Smooth muscle cell (in vitro differentiated cells): ENCODE data around the gene PTPRC. TPM values are rescaled to one million over a fixed set of nuclear protein-coding genes. Genes with fewer than 3 reads are reported as not detected.

Experiments
- DNase-seq: peaks from one replicate; lab custom pipeline; 2025; ENCODE audit not compliant: unreplicated experiment; lab: John Stamatoyannopoulos, UW
- H2AFZ ChIP-seq: fragments of 200-600 bp; sonication (generic); 2 replicates; pipeline ENCODE4 v1.6.0; 2016; ENCODE audit warnings: antibody characterized with exemption, low read depth, mild to moderate bottlenecking
- H3F3A ChIP-seq: fragments of 200-600 bp; sonication (generic); 2 replicates; pipeline ENCODE4 v1.6.0; 2017; ENCODE audit warnings: antibody characterized with exemption, low read depth
- H3K27ac ChIP-seq: fragments of 200-600 bp; sonication (generic); 2 replicates; pipeline ENCODE4 v1.5.1; 2016; ENCODE audit warnings: low read depth, mild to moderate bottlenecking
- H3K27me3 ChIP-seq: fragments of 200-600 bp; sonication (generic); 2 replicates; pipeline ENCODE4 v1.6.1; 2016; ENCODE audit warnings: low read depth, mild to moderate bottlenecking
- H3K36me3 ChIP-seq: fragments of 200-600 bp; sonication (generic); 2 replicates; pipeline ENCODE4 v1.5.1; 2016; ENCODE audit warnings: low read depth
- H3K4me1 ChIP-seq: fragments of 200-600 bp; sonication (generic); 2 replicates; pipeline ENCODE4 v1.5.1; 2016; ENCODE audit warnings: low read depth
- H3K4me2 ChIP-seq: fragments of 200-600 bp; sonication (generic); 2 replicates; pipeline ENCODE4 v1.6.0; 2016; ENCODE audit warnings: mild to moderate bottlenecking
- H3K4me3 ChIP-seq: fragments of 200-600 bp; sonication (generic); 2 replicates; pipeline ENCODE4 v1.5.1; 2016; ENCODE audit warnings: mild to moderate bottlenecking
- H3K79me2 ChIP-seq: fragments of 200-600 bp; sonication (generic); 2 replicates; pipeline ENCODE4 v1.6.0; 2016; ENCODE audit warnings: low read depth, mild to moderate bottlenecking
- H3K9ac ChIP-seq: fragments of 200-600 bp; sonication (generic); 2 replicates; pipeline ENCODE4 v1.6.0; 2016; ENCODE audit warnings: low read depth
- H3K9me3 ChIP-seq: fragments of 200-600 bp; sonication (generic); replicated peaks from 2 replicates; pipeline ENCODE4 v1.5.1; 2016; ENCODE audit warnings: low read depth
- H4K20me1 ChIP-seq: fragments of 200-600 bp; sonication (generic); 2 replicates; pipeline ENCODE4 v1.6.0; 2016; ENCODE audit warnings: low read depth
- WGBS: methylation state at CpG from one replicate; pipeline ENCODE4 v1.1.7; 2016; ENCODE audit warnings: low lambda C conversion rate; 5-methylcytosine and 5-hydroxymethylcytosine counted together
- polyA plus RNA-seq: library from polyadenylated mRNA; unstranded; fragments of >200 nt; fragmentation: Nextera tagmentation; extraction: Ambion mirVana; gene quantifications from 2 replicates; pipeline ENCODE4 v1.2.1, GENCODE V29; 2016
- total RNA-seq: library from RNA; depleted of rRNA; stranded (reverse); fragments of >200 nt; gene quantifications from 2 replicates; pipeline ENCODE4 v1.2.3, GENCODE V29; 2014
- TF ChIP-seq, protein P1 (sequence below): fragments of 200-600 bp; sonication (generic); IDR thresholded peaks from 2 replicates; pipeline ENCODE4 v1.5.1; 2017; ENCODE audit warnings: borderline replicate concordance, mild to moderate bottlenecking, antibody characterized with exemption; ENCODE audit not compliant: insufficient read depth, poor library complexity, severe bottlenecking

The PTPRC gene
- total and polyA plus RNA-seq, 2 experiments from 2014 or later: 0.04 TPM; not detected in 1

DNA sequence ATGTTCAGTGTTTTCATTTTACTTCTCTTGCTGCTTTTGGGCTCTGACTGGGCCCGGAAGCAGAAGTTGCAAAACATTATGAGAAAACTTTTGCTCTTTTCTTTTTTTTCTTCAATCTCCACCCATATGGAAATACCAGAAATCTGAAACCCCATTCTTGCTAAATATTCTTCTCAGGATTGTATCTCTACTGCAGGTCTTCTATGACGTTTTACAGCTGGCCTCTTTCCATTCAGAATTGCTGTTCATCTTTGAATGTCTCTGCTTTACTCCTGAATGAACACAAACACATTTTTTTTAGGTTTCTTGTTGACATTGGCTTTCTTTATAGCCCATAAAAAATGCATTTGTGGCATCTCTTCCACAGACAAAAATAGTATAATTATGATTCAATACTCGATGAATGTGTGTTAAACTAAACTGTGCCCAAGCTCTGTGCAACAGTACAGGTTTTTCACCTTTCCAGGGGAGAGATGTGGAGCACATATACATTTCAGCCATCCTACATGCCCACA lies 18.8 kb downstream of the PTPRC start:
- WGBS: 34% methylated on average over 3 of the region's 3 CpGs
- Histone ChIP-seq H3F3A (no peaks in the 10 kb centered on the region), H3K4me1 (peaks cover 15% of the 10 kb centered on the region), H3K36me3 (no peaks in the 10 kb centered on the region), H3K9me3 (no peaks in the 10 kb centered on the region), H3K27me3 (no peaks in the 10 kb centered on the region), H3K9ac (peak overlapping the region; percentile 61), H3K27ac (peak overlapping the region; percentile 87), H2AFZ (peak overlapping the region; percentile 17), H3K4me3 (no peak overlapping the region), H4K20me1 (no peaks in the 10 kb centered on the region), H3K4me2 (peak overlapping the region; percentile 73), H3K79me2 (no peaks in the 10 kb centered on the region)
- TF ChIP-seq, protein P1, sequence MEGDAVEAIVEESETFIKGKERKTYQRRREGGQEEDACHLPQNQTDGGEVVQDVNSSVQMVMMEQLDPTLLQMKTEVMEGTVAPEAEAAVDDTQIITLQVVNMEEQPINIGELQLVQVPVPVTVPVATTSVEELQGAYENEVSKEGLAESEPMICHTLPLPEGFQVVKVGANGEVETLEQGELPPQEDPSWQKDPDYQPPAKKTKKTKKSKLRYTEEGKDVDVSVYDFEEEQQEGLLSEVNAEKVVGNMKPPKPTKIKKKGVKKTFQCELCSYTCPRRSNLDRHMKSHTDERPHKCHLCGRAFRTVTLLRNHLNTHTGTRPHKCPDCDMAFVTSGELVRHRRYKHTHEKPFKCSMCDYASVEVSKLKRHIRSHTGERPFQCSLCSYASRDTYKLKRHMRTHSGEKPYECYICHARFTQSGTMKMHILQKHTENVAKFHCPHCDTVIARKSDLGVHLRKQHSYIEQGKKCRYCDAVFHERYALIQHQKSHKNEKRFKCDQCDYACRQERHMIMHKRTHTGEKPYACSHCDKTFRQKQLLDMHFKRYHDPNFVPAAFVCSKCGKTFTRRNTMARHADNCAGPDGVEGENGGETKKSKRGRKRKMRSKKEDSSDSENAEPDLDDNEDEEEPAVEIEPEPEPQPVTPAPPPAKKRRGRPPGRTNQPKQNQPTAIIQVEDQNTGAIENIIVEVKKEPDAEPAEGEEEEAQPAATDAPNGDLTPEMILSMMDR: no peak
- DNase-seq: no peak

DNA sequence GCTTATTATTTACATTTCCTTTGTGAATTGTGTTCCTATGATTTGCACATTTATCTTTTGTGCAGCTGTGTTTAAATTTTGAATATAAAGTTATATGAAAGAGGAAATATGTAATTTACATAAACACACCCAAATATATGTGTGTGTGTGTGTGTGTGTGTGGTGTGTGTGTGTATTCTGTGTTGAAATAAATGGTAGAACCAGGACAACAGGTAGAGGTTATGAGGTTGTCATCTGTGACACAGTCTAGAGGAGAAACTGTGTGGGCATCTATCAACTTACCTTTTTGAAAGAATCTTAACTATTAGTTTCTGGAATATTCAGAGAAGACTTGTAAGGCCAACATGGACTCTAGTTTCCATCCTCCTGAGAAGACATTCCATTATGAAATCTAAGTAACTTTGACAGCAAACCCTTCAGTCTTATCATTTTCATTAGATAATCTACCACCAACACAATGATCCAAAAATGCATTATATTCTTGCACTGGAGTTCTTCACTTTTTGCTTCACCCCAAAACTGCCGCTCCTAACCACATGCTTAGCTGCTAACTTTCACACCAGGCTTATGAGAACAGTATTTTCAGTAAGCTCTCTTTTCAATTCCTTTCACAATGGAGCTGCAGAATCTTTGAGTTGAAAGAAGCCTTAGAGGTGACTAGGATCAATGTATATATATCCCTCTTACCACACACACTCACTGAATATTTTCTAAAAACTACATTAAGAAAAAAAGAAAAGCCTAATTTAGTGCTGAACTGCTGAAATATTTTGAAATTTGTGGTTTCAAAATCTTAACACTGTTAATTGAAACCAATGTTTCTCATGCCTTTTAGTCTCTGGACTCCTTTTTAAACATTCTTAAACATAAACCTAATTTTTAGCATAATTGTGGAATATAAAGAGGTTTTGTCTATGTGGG lies 21.8 kb downstream of the PTPRC start:
- TF ChIP-seq, protein P1: no peak
- no peaks in the 10 kb centered on the region for H3K79me2 ChIP-seq
- 97% methylated on average over 1 of the region's 1 CpG for WGBS
- no peaks in the 10 kb centered on the region for H3K9me3 ChIP-seq
- no peak overlapping the region for H3K4me2 ChIP-seq
- H3K4me1 ChIP-seq: peaks cover 15% of the 10 kb centered on the region
- DNase-seq: no peak
- H3K9ac ChIP-seq: no peak overlapping the region
- H3K27me3 ChIP-seq: no peaks in the 10 kb centered on the region
- no peaks in the 10 kb centered on the region for H3K36me3 ChIP-seq
- H3F3A ChIP-seq: no peaks in the 10 kb centered on the region
- H3K4me3 ChIP-seq: no peak overlapping the region
- H2AFZ ChIP-seq: peak overlapping the region; percentile 54
- no peaks in the 10 kb centered on the region for H4K20me1 ChIP-seq
- H3K27ac ChIP-seq: no peak overlapping the region

DNA sequence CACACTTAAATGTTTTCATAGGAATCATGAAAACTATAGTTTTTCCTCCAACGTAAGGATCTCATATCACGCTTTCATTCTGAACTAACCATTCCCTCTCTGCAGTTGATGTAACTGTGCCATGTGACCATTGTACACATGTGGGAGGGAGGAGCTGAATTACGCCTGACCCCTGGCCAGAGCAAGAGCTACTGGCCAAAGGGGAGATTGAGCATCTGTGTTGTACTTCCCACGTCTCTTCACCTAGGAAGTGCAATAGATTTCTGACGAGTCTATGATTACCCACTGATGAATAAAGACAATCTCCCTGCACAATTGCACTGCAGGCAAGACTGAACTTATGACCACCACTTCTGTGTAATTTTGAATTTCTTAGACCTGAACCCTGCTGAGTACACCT lies 24.0 kb downstream of the PTPRC start:
- Histone ChIP-seq H3K27ac (no peak overlapping the region), H4K20me1 (no peaks in the 10 kb centered on the region), H3K9ac (no peak overlapping the region), H3K36me3 (no peaks in the 10 kb centered on the region), H3K4me2 (no peak overlapping the region), H3K27me3 (no peaks in the 10 kb centered on the region), H3K79me2 (no peaks in the 10 kb centered on the region), H3K9me3 (no peaks in the 10 kb centered on the region), H2AFZ (no peak overlapping the region), H3F3A (no peaks in the 10 kb centered on the region), H3K4me1 (no peaks in the 10 kb centered on the region), H3K4me3 (no peak overlapping the region)
- TF ChIP-seq, protein P1: no peak
- WGBS: 73% methylated on average over 5 of the region's 5 CpGs
- DNase-seq: no peak
